MM.1S (cell line): ENCODE data around the gene IMMP2L.

ENCODE experiments used
- DNase-seq: peaks from one replicate; pipeline ENCODE4 v3.0.0-alpha.2; 2015
- H2AFZ ChIP-seq: fragments of 300-600 bp; sonication (generic); 2 replicates; pipeline ENCODE4 v1.6.0; 2016; ENCODE audit warnings: antibody characterized with exemption, low read length
- H3F3A ChIP-seq: fragments of 300-600 bp; sonication (generic); 2 replicates; pipeline ENCODE4 v1.6.1; 2016; ENCODE audit warnings: mild to moderate bottlenecking, antibody characterized with exemption, low read length, moderate library complexity, mixed read lengths; ENCODE audit not compliant: insufficient read depth
- H3K27ac ChIP-seq: fragments of 300-600 bp; sonication (generic); 2 replicates; pipeline ENCODE4 v1.5.1; 2016; ENCODE audit warnings: mild to moderate bottlenecking, low read length
- H3K27me3 ChIP-seq: fragments of 300-600 bp; sonication (generic); replicated peaks from 2 replicates; pipeline ENCODE4 v1.6.0; 2016; ENCODE audit warnings: low read length; ENCODE audit not compliant: insufficient read depth
- H3K36me3 ChIP-seq: fragments of 300-600 bp; sonication (generic); replicated peaks from 2 replicates; pipeline ENCODE4 v1.6.1; 2016; ENCODE audit warnings: mild to moderate bottlenecking, low read length, mixed read lengths; ENCODE audit not compliant: insufficient read depth
- H3K4me1 ChIP-seq: fragments of 300-600 bp; sonication (generic); 2 replicates; pipeline ENCODE4 v1.6.1; 2016; ENCODE audit warnings: low read length, mixed read lengths
- H3K4me2 ChIP-seq: fragments of 300-600 bp; sonication (generic); 2 replicates; pipeline ENCODE4 v1.6.0; 2016; ENCODE audit warnings: low read depth, low read length
- H3K4me3 ChIP-seq: fragments of 300-600 bp; sonication (generic); 2 replicates; pipeline ENCODE4 v1.5.1; 2016; ENCODE audit warnings: low read length, mixed read lengths
- H3K79me2 ChIP-seq: fragments of 300-600 bp; sonication (generic); 2 replicates; pipeline ENCODE4 v1.6.1; 2016; ENCODE audit warnings: mixed run types, low read length, mixed read lengths
- H3K9ac ChIP-seq: fragments of 300-600 bp; sonication (generic); 2 replicates; pipeline ENCODE4 v1.6.1; 2016; ENCODE audit warnings: low read length, mixed read lengths
- H3K9me2 ChIP-seq: fragments of 300-600 bp; sonication (generic); replicated peaks from 2 replicates; pipeline ENCODE4 v1.6.1; 2016; ENCODE audit warnings: mild to moderate bottlenecking, low read length, mixed read lengths; ENCODE audit not compliant: insufficient read depth
- H3K9me3 ChIP-seq: fragments of 300-600 bp; sonication (generic); replicated peaks from 2 replicates; pipeline ENCODE4 v1.6.1; 2016; ENCODE audit warnings: mild to moderate bottlenecking, low read length, mixed read lengths; ENCODE audit not compliant: insufficient read depth
- H4K20me1 ChIP-seq: fragments of 300-600 bp; sonication (generic); 2 replicates; pipeline ENCODE4 v1.6.1; 2016; ENCODE audit warnings: mild to moderate bottlenecking, low read length, moderate library complexity, mixed read lengths; ENCODE audit not compliant: insufficient read depth
- CTCF ChIP-seq: fragments of 300-600 bp; sonication (generic); IDR thresholded peaks from 2 replicates; pipeline ENCODE4 v1.5.1; 2016; ENCODE audit warnings: antibody characterized with exemption, low read length, mixed read lengths
- EZH2 ChIP-seq: fragments of 300-600 bp; sonication (generic); optimal IDR thresholded peaks from 2 replicates; pipeline ENCODE3; 2017; ENCODE audit warnings: low read depth, mild to moderate bottlenecking, antibody characterized with exemption, low read length, mixed read lengths
- EZH2phosphoT487 ChIP-seq: fragments of 300-600 bp; sonication (generic); IDR thresholded peaks from 2 replicates; pipeline ENCODE4 v1.6.1; 2018; ENCODE audit warnings: antibody characterized with exemption, low read length

Gene IMMP2L

GRCh38 chr7:111198255-111198654 is 364.0 kb downstream of the IMMP2L start:
- Histone ChIP-seq H3K27ac (no peak overlapping the region), H3K9me3 (no peaks in the 10 kb centered on the region), H3K4me2 (no peak overlapping the region), H4K20me1 (no peaks in the 10 kb centered on the region), H3K36me3 (no peaks in the 10 kb centered on the region), H3K79me2 (no peaks in the 10 kb centered on the region), H3K9me2 (no peaks in the 10 kb centered on the region), H3F3A (no peaks in the 10 kb centered on the region), H3K27me3 (no peaks in the 10 kb centered on the region), H3K9ac (no peak overlapping the region), H3K4me1 (no peaks in the 10 kb centered on the region), H3K4me3 (no peak overlapping the region), H2AFZ (no peak overlapping the region)
- TF ChIP-seq CTCF, result no peak
- no peak for TF ChIP-seq EZH2
- no peak for TF ChIP-seq EZH2phosphoT487
- no peak for DNase-seq

GRCh38 chr7:111196655-111197054 is 365.6 kb downstream of the IMMP2L start:
- H3K4me1 ChIP-seq, result no peaks in the 10 kb centered on the region
- H3K9me3 ChIP-seq, result no peaks in the 10 kb centered on the region
- no peaks in the 10 kb centered on the region for H3K27me3 ChIP-seq
- no peak for TF ChIP-seq EZH2phosphoT487
- no peak for TF ChIP-seq CTCF
- no peak for TF ChIP-seq EZH2
- H3K9ac ChIP-seq, result no peak overlapping the region
- no peaks in the 10 kb centered on the region for H3F3A ChIP-seq
- H3K79me2 ChIP-seq, result no peaks in the 10 kb centered on the region
- H3K4me3 ChIP-seq, result no peak overlapping the region
- no peaks in the 10 kb centered on the region for H3K36me3 ChIP-seq
- H3K27ac ChIP-seq, result no peak overlapping the region
- H4K20me1 ChIP-seq, result no peaks in the 10 kb centered on the region
- H2AFZ ChIP-seq, result no peak overlapping the region
- no peak overlapping the region for H3K4me2 ChIP-seq
- H3K9me2 ChIP-seq, result no peaks in the 10 kb centered on the region
- DNase-seq, result no peak

- Histone ChIP-seq H3K4me1 (no peaks in the 10 kb centered on the region), H3K36me3 (no peaks in the 10 kb centered on the region), H3K9ac (no peak overlapping the region), H3K79me2 (no peaks in the 10 kb centered on the region), H3K9me3 (no peaks in the 10 kb centered on the region), H3K4me3 (no peak overlapping the region), H3K27ac (no peak overlapping the region), H2AFZ (no peak overlapping the region), H3K9me2 (no peaks in the 10 kb centered on the region), H3K27me3 (no peaks in the 10 kb centered on the region), H3F3A (no peaks in the 10 kb centered on the region), H3K4me2 (no peak overlapping the region), H4K20me1 (no peaks in the 10 kb centered on the region)
- DNase-seq, result no peak
- TF ChIP-seq EZH2 (no peak), CTCF (no peak), EZH2phosphoT487 (no peak)
These were observed 369.5 kb downstream of the IMMP2L start for GRCh38 chr7:111192614-111193413.
